ENCODE measurements around the gene JOSD1. TPM values are rescaled to one million over a fixed set of nuclear protein-coding genes. Genes with fewer than 3 reads are reported as not detected.

JOSD1 gene
- total and polyA plus RNA-seq, 9 of the 15 experiments (the other 6 are each of a cell fraction or from before 2014, with no cell fraction given), result 8.9 to 39.1 (median 30.4) TPM

GRCh38 chr22:38694940-38695339 lies 5.8 kb downstream of the JOSD1 start (continued):
- no peak for TF ChIP-seq MAX (CRISPR knock-in tag; IDR thresholded peaks at IDR 0.05)
- TF ChIP-seq NCOA2 (IDR thresholded peaks at IDR 0.05; ENCODE audit: partially characterized antibody in 2 of 2), result no peak
- TF ChIP-seq CBX3 (IDR thresholded peaks at IDR 0.05; ENCODE audit: borderline replicate concordance in 1 of 2, low read length in 2 of 2), result no peak
- TF ChIP-seq ARHGAP35 (IDR thresholded peaks at IDR 0.05; ENCODE audit: partially characterized antibody), result no peak

DNA sequence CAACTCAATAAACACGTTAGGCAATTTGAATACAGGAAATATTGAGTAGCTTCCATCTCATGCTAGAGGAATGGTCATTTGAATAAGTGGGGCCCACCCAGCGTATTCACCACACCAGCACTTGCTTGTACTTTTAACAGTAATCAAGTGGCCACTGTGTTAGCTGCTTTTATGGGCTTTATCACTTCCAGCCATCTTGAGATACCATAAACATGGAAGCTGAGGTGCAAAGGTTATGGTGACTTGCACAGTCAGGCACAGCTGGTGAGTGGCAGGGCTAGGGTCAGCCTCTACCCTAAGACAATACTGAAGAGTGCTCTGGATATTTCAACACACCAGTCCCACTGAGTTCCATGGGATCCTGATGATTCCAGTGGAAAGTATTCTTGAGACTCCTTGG lies 6.7 kb downstream of the JOSD1 start:
- H3K79me2 ChIP-seq (ENCODE audit: control insufficient read depth, insufficient read depth, low read length), result peaks cover 65% of the 10 kb centered on the region
- peaks cover 3% of the 10 kb centered on the region for H3K9me1 ChIP-seq (ENCODE audit: control insufficient read depth, insufficient read depth, low read length)
- in situ Hi-C loops (cut with MboI), result no loop called here
- no peak overlapping the region for H3K4me3 ChIP-seq
- H3K9me3 ChIP-seq (replicated peaks; ENCODE audit: control insufficient read depth, insufficient read depth, low read depth, low read length), result no peaks in the 10 kb centered on the region
- peak in 1 of 4 experiments; percentile 37 for DNase-seq (ENCODE audit: extremely low read depth in 1 of 4, low spot score in 3 of 4)
- H3K27ac ChIP-seq (ENCODE audit: extremely low read depth, low read depth, low read length), result peak overlapping the region; percentile 39; the same call in 1 of the 3 replicates
- TF ChIP-seq KLF6 (CRISPR knock-in tag; IDR thresholded peaks at IDR 0.05; ENCODE audit: borderline replicate concordance) (no peak), CCAR2 (IDR thresholded peaks at IDR 0.05; ENCODE audit: low read depth, low read length) (no peak), TEAD4 (IDR thresholded peaks at IDR 0.05; ENCODE audit: low read length) (peak; percentile 48), TEAD4 (CRISPR knock-in tag; IDR thresholded peaks at IDR 0.05; ENCODE audit: borderline replicate concordance) (no peak), ZNF324 (CRISPR knock-in tag; IDR thresholded peaks at IDR 0.05) (no peak), TEAD2 (tag; IDR thresholded peaks at IDR 0.05) (no peak), FOXM1 (IDR thresholded peaks at IDR 0.05; ENCODE audit: low read depth) (no peak), FOXM1 (CRISPR knock-in tag; IDR thresholded peaks at IDR 0.05; ENCODE audit: low read depth) (no peak), NR2C1 (IDR thresholded peaks at IDR 0.05) (peak; percentile 57; the same call in 1 of the 2 replicates), NR2C1 (tag; IDR thresholded peaks at IDR 0.05) (peak; percentile 88), ZNF75A (CRISPR knock-in tag; IDR thresholded peaks at IDR 0.05) (no peak), HSF4 (CRISPR knock-in tag; IDR thresholded peaks at IDR 0.05; ENCODE audit: borderline replicate concordance) (no peak), NR2C2 (CRISPR knock-in tag; IDR thresholded peaks at IDR 0.05) (no peak), NR2C2 (tag; IDR thresholded peaks at IDR 0.05) (peak; percentile 85), SMAD4 (CRISPR knock-in tag; conservative IDR thresholded peaks at IDR 0.05) (0 out of 2 replicates have a peak, but pooled peaks have one; percentile 47), CBFA2T3 (IDR thresholded peaks at IDR 0.05) (peak; percentile 29), ERF (CRISPR knock-in tag; IDR thresholded peaks at IDR 0.05) (no peak), PKNOX1 (IDR thresholded peaks at IDR 0.05) (peak; percentile 69), ZNF184 (CRISPR knock-in tag; IDR thresholded peaks at IDR 0.05) (no peak), NFE2 (IDR thresholded peaks at IDR 0.05; ENCODE audit: low read depth) (peak; percentile 66)
- BruUV-seq (replicated peaks), result no TSS peak
- H3K4me2 ChIP-seq (ENCODE audit: insufficient read depth, low read length), result peak overlapping the region; percentile 52; the same call in 1 of the 2 replicates
- H4K20me1 ChIP-seq (replicated peaks; ENCODE audit: control insufficient read depth, insufficient read depth, low read length), result no peaks in the 10 kb centered on the region; the same call in 1 of the 2 replicates
- FAIRE-seq, result no peak
- no peak overlapping the region for H2AFZ ChIP-seq (ENCODE audit: low read depth, low read length)
- peaks cover 57% of the 10 kb centered on the region for H3K36me3 ChIP-seq (ENCODE audit: control insufficient read depth, insufficient read depth, low read length)
- peaks cover 23 to 37% of the 10 kb centered on the region in 2 experiments; a peak in 4 of 5 replicates for H3K4me1 ChIP-seq (replicated peaks in 1 of 2; ENCODE audit: control insufficient read depth in 2 of 2, insufficient read depth in 2 of 2, low read length in 2 of 2)
- H3K27me3 ChIP-seq (ENCODE audit: control insufficient read depth in 2 of 2, insufficient read depth in 2 of 2, low read length in 2 of 2), result no peaks in the 10 kb centered on the region
- intact Hi-C loops (cut with micrococcal nuclease), result no loop called here
- WGBS (ENCODE audit: insufficient coverage, low coverage, missing lambda C conversion rate), result 24% methylated on average over 2 of the region's 2 CpGs
- peak; percentile 41; the same call in 2 of the 3 replicates for ATAC-seq
- CTCF ChIA-PET (ENCODE audit: low intra/inter-chr PET ratio), result no interaction called here
- H3K9ac ChIP-seq (ENCODE audit: insufficient read depth in 1 of 2, low read depth in 2 of 2, low read length in 2 of 2), result no peak overlapping the region
- POLR2A ChIA-PET, result interaction anchor here (0.7 to 1.7 kb wide), 4 partner anchors 10 to 14 kb away, joined by 4 to 8 read pairs (median 4); partner anchors contain the start of genes GTPBP1 and TOMM22

Data from K562 (cell line).